ENCODE results near the gene MYO7B.
A peak's percentile ranks its signal among the peaks of the same experiment; 100 is the strongest.
"Not testable (repeated sequence)": the region's sequence is repeated elsewhere in the genome, so short reads cannot be mapped to it uniquely, and the experiment has no call there.

Gene MYO7B

GRCh38 chr2:127524198-127524834 is 11.2 kb upstream of the MYO7B start:
- not testable (repeated sequence) for DNase-seq

GRCh38 chr2:127525691-127526131 is 9.8 kb upstream of the MYO7B start:
- DNase-seq, result no peak

GRCh38 chr2:127526132-127527000 is 9.1 kb upstream of the MYO7B start, which contains the start of gene IWS1:
TSS of gene IWS1 (minus strand) at chr2:127526489. CDS start at chr2:127526208, 281 bp downstream.
- peak; percentile 94 for DNase-seq

GRCh38 chr2:127527001-127527804 is 8.3 kb upstream of the MYO7B start:
- no peak for DNase-seq

GRCh38 chr2:127528487-127528886 is 7.0 kb upstream of the MYO7B start:
- DNase-seq, result no peak

- not testable (repeated sequence) for DNase-seq
Measured at GRCh38 chr2:127529416-127529815, 6.1 kb upstream of the MYO7B start.

- DNase-seq, result no peak
Measured at GRCh38 chr2:127530245-127531140, 5.0 kb upstream of the MYO7B start.

- DNase-seq, result no peak
Measured at GRCh38 chr2:127531221-127531648, 4.2 kb upstream of the MYO7B start.

- DNase-seq, result no peak
Measured at GRCh38 chr2:127532296-127532695, 3.2 kb upstream of the MYO7B start.

GRCh38 chr2:127535918-127536317 is 435 bp downstream of the MYO7B start:
- DNase-seq, result no peak

- no peak for DNase-seq
Measured at GRCh38 chr2:127536707-127537541, 1.4 kb downstream of the MYO7B start.

GRCh38 chr2:127537644-127538043 is 2.2 kb downstream of the MYO7B start:
- no peak for DNase-seq

GRCh38 chr2:127541809-127542208 is 6.3 kb downstream of the MYO7B start:
- no peak for DNase-seq

GRCh38 chr2:127542231-127542630 is 6.7 kb downstream of the MYO7B start:
- no peak for DNase-seq

- not testable (repeated sequence) for DNase-seq
Measured at GRCh38 chr2:127543013-127543501, 7.6 kb downstream of the MYO7B start.

GRCh38 chr2:127545189-127545588 is 9.7 kb downstream of the MYO7B start:
- no peak for DNase-seq

GRCh38 chr2:127545796-127546195 is 10.3 kb downstream of the MYO7B start:
- DNase-seq, result no peak

- DNase-seq, result no peak
Measured at GRCh38 chr2:127546797-127547196, 11.3 kb downstream of the MYO7B start.

GRCh38 chr2:127551221-127551930 is 15.9 kb downstream of the MYO7B start:
- no peak for DNase-seq

GRCh38 chr2:127552336-127552735 is 16.9 kb downstream of the MYO7B start:
- DNase-seq, result no peak

Measured in NCI-H2029 treated with DMSO at 0.1 percent for 48 hours (cell line).